ENCODE measurements around the gene H1-8. TPM values are rescaled to one million over a fixed set of nuclear protein-coding genes. Genes with fewer than 3 reads are reported as not detected.
"Not testable (repeated sequence)": the region's sequence is repeated elsewhere in the genome, so short reads cannot be mapped to it uniquely, and the experiment has no call there.

The H1-8 gene
- not detected in 2 replicates for total RNA-seq (2014; rRNA removed; shearing (Covaris generic))
- polyA plus RNA-seq (2014; cell fraction: nucleus; rRNA removed): not detected in 2 replicates

- no peak for DNase-seq (ENCODE audit: extremely low read depth, low read depth)
Measured at GRCh38 chr3:129543156-129543790, at the start of gene H1-8. H1-8 (plus strand) TSS chr3:129543175; CDS start chr3:129543219, 44 bp downstream.

GRCh38 chr3:129493206-129493605, 49.8 kb upstream of the H1-8 start:
- no peak for DNase-seq (ENCODE audit: extremely low read depth, low read depth)

GRCh38 chr3:129494499-129494898, 48.5 kb upstream of the H1-8 start:
- DNase-seq (ENCODE audit: extremely low read depth, low read depth): not testable (repeated sequence)

- not testable (repeated sequence) for DNase-seq (ENCODE audit: extremely low read depth, low read depth)
Measured at GRCh38 chr3:129495006-129495639, 47.9 kb upstream of the H1-8 start.

DNA sequence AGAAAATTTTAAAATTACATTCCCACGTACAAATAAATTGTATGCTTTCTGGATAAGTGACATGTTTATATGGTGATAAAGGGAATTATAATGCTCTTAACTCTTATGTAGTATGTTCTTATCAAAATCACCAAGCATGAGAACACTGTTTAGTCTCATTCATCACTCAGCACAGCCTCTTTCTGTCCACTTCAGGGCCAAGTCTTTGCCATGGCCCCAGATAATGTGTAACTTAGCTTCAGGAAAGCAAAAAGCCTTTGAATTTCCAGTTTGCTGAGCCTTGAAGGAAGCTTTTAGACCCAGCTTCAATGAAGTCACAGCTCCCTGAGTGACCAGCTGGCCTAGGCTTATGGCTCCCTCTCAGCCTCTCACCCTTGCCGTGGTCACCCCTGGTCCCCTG, 45.1 kb upstream of the H1-8 start:
- DNase-seq (ENCODE audit: extremely low read depth, low read depth): not testable (repeated sequence)

- not testable (repeated sequence) for DNase-seq (ENCODE audit: extremely low read depth, low read depth)
Measured at GRCh38 chr3:129498603-129499488, 44.1 kb upstream of the H1-8 start.

DNA sequence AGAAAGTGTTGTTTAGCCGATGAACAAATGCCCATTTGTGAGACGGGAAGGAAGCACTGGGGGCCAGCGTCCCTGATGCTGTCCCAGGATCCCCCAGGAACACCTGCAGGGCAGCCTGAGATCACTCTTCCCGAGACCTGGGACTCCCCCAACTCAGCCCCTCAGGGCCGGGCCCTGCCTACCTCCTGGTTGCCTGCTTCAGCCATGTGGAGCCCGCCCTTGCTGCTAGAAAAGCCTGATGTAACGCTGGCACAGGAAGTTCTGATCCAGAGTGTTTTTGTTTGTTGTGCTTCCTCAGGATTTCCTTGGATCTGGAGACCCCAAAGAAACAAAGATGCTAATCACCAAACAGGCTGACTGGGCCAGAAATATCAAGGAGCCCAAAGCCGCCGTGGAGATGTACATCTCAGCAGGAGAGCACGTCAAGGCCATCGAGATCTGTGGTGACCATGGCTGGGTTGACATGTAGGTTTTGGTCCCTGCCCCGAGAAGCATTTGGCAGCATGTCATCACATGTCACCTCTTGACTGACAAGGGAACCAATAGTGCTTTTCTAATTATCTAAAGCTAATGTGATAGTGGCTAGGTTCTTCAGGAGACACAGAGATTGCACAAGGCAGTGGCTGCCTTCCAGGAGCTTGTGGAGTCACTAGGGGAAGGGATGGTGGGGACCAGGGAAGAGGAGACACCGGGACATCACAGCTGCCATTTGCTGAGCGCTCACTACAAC, 43.2 kb upstream of the H1-8 start:
- DNase-seq (ENCODE audit: extremely low read depth, low read depth): not testable (repeated sequence)

- DNase-seq (ENCODE audit: extremely low read depth, low read depth): no peak
Measured at GRCh38 chr3:129500334-129500658, 42.7 kb upstream of the H1-8 start.

DNA sequence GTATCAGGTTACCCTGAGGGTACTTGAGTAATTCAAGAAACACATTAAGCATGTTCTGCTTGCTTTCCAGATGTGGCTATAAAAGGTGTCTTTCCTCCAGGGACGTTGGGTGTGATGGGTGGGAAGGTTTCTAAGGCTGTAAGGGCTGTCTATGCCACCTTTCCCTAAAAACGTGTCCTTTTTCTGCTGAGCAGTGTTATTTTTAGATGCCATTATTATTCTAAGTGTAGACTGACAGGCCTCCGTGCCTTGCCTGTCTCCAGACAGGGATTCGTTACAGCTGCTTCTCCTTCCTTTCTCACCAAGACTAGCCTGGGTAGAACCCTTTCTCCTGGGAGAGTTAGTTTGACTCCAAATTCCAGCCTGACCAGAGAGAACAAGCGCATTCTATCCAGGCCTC, 41.3 kb upstream of the H1-8 start:
- DNase-seq (ENCODE audit: extremely low read depth, low read depth): no peak

DNA sequence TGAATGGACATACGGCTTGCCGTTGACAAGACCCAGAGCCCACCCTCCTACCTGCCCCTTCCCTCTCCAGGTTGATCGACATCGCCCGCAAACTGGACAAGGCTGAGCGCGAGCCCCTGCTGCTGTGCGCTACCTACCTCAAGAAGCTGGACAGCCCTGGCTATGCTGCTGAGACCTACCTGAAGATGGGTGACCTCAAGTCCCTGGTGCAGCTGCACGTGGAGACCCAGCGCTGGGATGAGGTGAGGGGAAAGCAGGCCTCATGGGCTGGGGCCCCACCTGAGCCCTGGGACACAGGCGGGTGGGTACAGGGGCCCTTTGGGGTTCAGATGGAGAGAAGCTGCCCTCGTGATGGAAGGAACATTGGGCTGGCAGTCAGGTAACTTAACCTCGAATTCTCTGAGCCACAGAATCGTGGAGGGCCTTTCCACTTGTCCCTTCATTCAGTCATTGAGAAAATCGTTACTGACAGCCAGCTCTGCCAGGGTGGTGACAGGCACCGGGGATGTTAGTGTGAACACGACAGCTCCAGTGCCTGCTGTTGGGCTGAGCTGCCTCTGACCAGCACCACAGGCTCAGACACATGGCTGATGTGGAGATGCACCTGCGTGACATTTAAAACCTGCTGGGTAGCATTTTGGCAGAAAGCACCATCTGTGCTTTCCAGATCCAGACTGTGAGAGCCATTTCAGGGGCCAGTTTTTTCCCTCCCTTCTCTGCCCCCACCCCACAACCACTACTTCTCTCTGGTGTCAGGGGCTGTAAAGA, 40.1 kb upstream of the H1-8 start:
- DNase-seq (ENCODE audit: extremely low read depth, low read depth): no peak

GRCh38 chr3:129503471-129504291, 39.3 kb upstream of the H1-8 start:
- DNase-seq (ENCODE audit: extremely low read depth, low read depth): no peak

DNA sequence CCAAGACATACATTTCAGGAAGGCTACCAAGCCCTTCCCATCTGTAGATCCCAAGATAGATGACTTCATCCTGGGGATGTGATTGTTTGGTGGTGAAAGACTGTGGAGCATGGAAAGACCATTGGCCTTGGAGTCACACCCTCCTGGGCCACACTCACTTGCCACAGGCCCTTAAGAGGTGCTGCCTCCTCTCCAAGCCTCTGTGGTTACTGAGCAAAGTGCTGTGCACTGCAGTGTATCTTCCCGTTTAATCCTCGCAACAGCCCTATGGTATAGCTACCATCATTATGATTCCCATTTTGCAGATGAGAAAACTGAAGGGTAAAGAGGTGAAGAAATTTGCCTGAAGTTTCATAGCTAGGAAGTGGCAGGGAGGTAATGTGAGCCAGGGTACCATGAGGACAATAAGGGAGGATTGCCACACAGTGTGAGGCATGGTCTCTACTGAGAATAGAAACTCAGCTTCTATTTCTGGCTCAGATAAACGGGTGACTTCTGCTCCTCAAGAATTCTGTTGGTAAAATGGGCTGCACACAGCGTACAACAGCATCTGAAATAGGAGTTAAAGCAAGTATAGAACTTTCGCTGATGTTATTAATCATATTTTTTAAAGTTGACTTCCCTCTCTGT, 38.4 kb upstream of the H1-8 start:
- DNase-seq (ENCODE audit: extremely low read depth, low read depth): no peak

GRCh38 chr3:129505341-129505740, 37.6 kb upstream of the H1-8 start:
- no peak for DNase-seq (ENCODE audit: extremely low read depth, low read depth)

GRCh38 chr3:129506231-129506742, 36.7 kb upstream of the H1-8 start:
- DNase-seq (ENCODE audit: extremely low read depth, low read depth): no peak

DNA sequence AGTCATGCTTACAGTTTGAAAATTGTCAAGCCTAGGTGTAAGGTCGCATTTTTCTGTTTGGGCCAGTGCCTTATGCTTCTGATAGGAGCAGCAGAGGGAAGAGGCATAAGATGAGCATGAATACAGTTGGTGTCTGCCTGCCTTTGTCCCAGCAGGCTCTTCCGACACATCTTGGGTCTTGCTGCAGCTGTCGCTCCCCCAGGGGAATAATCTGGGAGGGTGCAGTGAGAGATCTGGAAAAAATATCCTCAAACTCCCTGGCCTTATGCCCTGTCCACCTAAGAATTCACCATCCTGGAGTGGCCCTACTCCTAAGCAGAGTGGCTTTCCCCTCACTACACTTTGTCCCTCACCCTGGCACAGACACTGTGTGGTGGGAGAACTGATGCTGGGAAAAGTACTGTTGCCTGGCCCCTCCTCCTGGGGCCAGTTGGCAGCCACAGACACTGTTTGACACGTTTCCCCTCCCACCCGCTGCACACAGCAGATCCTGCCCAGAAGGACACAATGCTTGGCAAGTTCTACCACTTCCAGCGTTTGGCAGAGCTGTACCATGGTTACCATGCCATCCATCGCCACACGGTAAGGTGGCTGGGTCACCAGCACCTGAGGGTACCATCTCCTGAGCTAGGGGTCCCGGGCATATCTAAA, 35.7 kb upstream of the H1-8 start:
- no peak for DNase-seq (ENCODE audit: extremely low read depth, low read depth)

- no peak for DNase-seq (ENCODE audit: extremely low read depth, low read depth)
Measured at GRCh38 chr3:129512595-129512994, 30.4 kb upstream of the H1-8 start.

- DNase-seq (ENCODE audit: extremely low read depth, low read depth): no peak
Measured at GRCh38 chr3:129513705-129514104, 29.3 kb upstream of the H1-8 start.

- DNase-seq (ENCODE audit: extremely low read depth, low read depth): no peak
Measured at GRCh38 chr3:129514110-129514509, 28.9 kb upstream of the H1-8 start.

Data from NCI-H460 (cell line).